WTC11 (cell line): ENCODE data around the gene CCDC83. TPM values are rescaled to one million over a fixed set of nuclear protein-coding genes. Genes with fewer than 3 reads are reported as not detected.

Experiments
- ATAC-seq: fragments of 200-7000 bp; cut with Tn5 transposase; 2 replicates; pipeline ENCODE4 v1.10.0; 2021; ENCODE audit warnings: mild to moderate bottlenecking, moderate library complexity
- CTCF ChIA-PET: fragments of 300-600 bp; sonication (Branson Sonifier 250); formaldehyde crosslinking; loops from one replicate; lab custom pipeline; 2021; ENCODE audit warnings: antibody characterized with exemption; lab: Charles Lee
- POLR2A ChIA-PET: fragments of 350-600 bp; sonication (Branson Sonifier 250); formaldehyde crosslinking; loops from one replicate; lab custom pipeline; 2021; ENCODE audit warnings: antibody characterized with exemption; lab: Charles Lee
- DNase-seq: peaks from one replicate; pipeline ENCODE4 v3.0.0; 2021; ENCODE audit warnings: low spot score
- H3K27ac Mint-ChIP-seq: 2 replicates; pipeline ENCODE4 v1.8.0; 2021; ENCODE audit warnings: mixed read lengths
- H3K27me3 Mint-ChIP-seq: 2 replicates; pipeline ENCODE4 v1.8.0; 2021; ENCODE audit warnings: low read depth, mild to moderate bottlenecking, moderate library complexity, mixed read lengths
- H3K36me3 Mint-ChIP-seq: 2 replicates; pipeline ENCODE4 v1.8.0; 2021; ENCODE audit warnings: mixed read lengths
- H3K4me1 Mint-ChIP-seq: 2 replicates; pipeline ENCODE4 v1.8.0; 2022; ENCODE audit warnings: mixed read lengths
- H3K4me3 Mint-ChIP-seq: 2 replicates; pipeline ENCODE4 v1.8.0; 2021; ENCODE audit warnings: mild to moderate bottlenecking, moderate library complexity, mixed read lengths
- H3K9me3 Mint-ChIP-seq: 2 replicates; pipeline ENCODE4 v1.8.0; 2021; ENCODE audit warnings: mixed read lengths
- AFF4 ChIP-seq: sonication (generic); formaldehyde crosslinking; IDR thresholded peaks from 2 replicates; pipeline ENCODE4 v1.8.1; 2023; ENCODE audit warnings: mild to moderate bottlenecking, missing genetic modification reagents, borderline replicate concordance
- CBFB ChIP-seq: sonication (generic); formaldehyde crosslinking; IDR thresholded peaks from 2 replicates; pipeline ENCODE4 v1.8.1; 2022; ENCODE audit warnings: mild to moderate bottlenecking, low read depth, missing genetic modification reagents
- E2F4 ChIP-seq: sonication (generic); formaldehyde crosslinking; IDR thresholded peaks from 2 replicates; pipeline ENCODE4 v1.8.1; 2022; ENCODE audit warnings: low read depth, mild to moderate bottlenecking, moderate library complexity, missing genetic modification reagents, borderline replicate concordance
- E2F5 ChIP-seq: sonication (generic); formaldehyde crosslinking; IDR thresholded peaks from 2 replicates; pipeline ENCODE4 v1.8.1; 2022; ENCODE audit warnings: mild to moderate bottlenecking, moderate library complexity, missing genetic modification reagents
- ELF4 ChIP-seq: sonication (generic); formaldehyde crosslinking; IDR thresholded peaks from 2 replicates; pipeline ENCODE4 v1.8.1; 2022; ENCODE audit warnings: low read depth, mild to moderate bottlenecking, moderate library complexity, missing genetic modification reagents
- FOXP1 ChIP-seq: sonication (generic); formaldehyde crosslinking; IDR thresholded peaks from 2 replicates; pipeline ENCODE4 v1.8.0; 2022; ENCODE audit warnings: missing genetic modification reagents, mild to moderate bottlenecking, moderate library complexity, borderline replicate concordance
- GABPB1 ChIP-seq: sonication (generic); formaldehyde crosslinking; IDR thresholded peaks from 2 replicates; pipeline ENCODE4 v1.8.1; 2023; ENCODE audit warnings: mild to moderate bottlenecking, missing genetic modification reagents
- JAZF1 ChIP-seq: fragments of 250-450 bp; sonication (Bioruptor Pico); IDR thresholded peaks from 2 replicates; pipeline ENCODE4 v1.9.0; 2021; ENCODE audit warnings: moderate library complexity, mild to moderate bottlenecking, inconsistent platforms
- JUN ChIP-seq: sonication (generic); formaldehyde crosslinking; IDR thresholded peaks from 2 replicates; pipeline ENCODE4 v1.8.0; 2023; ENCODE audit warnings: mild to moderate bottlenecking, missing genetic modification reagents
- RELA ChIP-seq: sonication (generic); formaldehyde crosslinking; IDR thresholded peaks from 2 replicates; pipeline ENCODE4 v1.8.1; 2022; ENCODE audit warnings: missing genetic modification reagents, mild to moderate bottlenecking, borderline replicate concordance
- RORB ChIP-seq: fragments of 250-450 bp; sonication (Bioruptor Pico); IDR thresholded peaks from 2 replicates; pipeline ENCODE4 v1.9.0; 2021; ENCODE audit warnings: mild to moderate bottlenecking
- SMAD4 ChIP-seq: sonication (generic); formaldehyde crosslinking; IDR thresholded peaks from 2 replicates; pipeline ENCODE4 v1.8.0; 2022; ENCODE audit warnings: mild to moderate bottlenecking, missing genetic modification reagents
- TCF7 ChIP-seq: sonication (generic); formaldehyde crosslinking; IDR thresholded peaks from 2 replicates; pipeline ENCODE4 v1.8.0; 2022; ENCODE audit warnings: mild to moderate bottlenecking, low read depth, missing genetic modification reagents, moderate library complexity
- ZNF121 ChIP-seq: sonication (generic); formaldehyde crosslinking; IDR thresholded peaks from 2 replicates; pipeline ENCODE4 v1.8.0; 2023; ENCODE audit warnings: missing genetic modification reagents
- ZNF425 ChIP-seq: fragments of 250-450 bp; sonication (Bioruptor Pico); conservative IDR thresholded peaks from 2 replicates; pipeline ENCODE4 v1.9.0; 2021; ENCODE audit warnings: mild to moderate bottlenecking
- total RNA-seq: library from RNA; stranded (reverse); gene quantifications from 3 replicates; pipeline ENCODE4 v1.2.3, GENCODE V29; 2021
- TF ChIP-seq, protein P1 (sequence below): sonication (generic); formaldehyde crosslinking; IDR thresholded peaks from 2 replicates; pipeline ENCODE4 v1.8.0; 2022; ENCODE audit warnings: mild to moderate bottlenecking, missing genetic modification reagents
- TF ChIP-seq, protein P2 (sequence below): sonication (generic); formaldehyde crosslinking; IDR thresholded peaks from 2 replicates; pipeline ENCODE4 v1.8.1; 2023; ENCODE audit warnings: mild to moderate bottlenecking, missing genetic modification reagents, moderate library complexity
- TF ChIP-seq, protein P3 (sequence below): fragments of 250-450 bp; sonication (Bioruptor Pico); IDR thresholded peaks from 2 replicates; pipeline ENCODE4 v1.8.0; 2021; ENCODE audit warnings: mild to moderate bottlenecking
- TF ChIP-seq, protein P4 (sequence below): sonication (generic); formaldehyde crosslinking; IDR thresholded peaks from 2 replicates; pipeline ENCODE4 v1.8.1; 2022; ENCODE audit warnings: mild to moderate bottlenecking, missing genetic modification reagents, moderate library complexity, borderline replicate concordance
- TF ChIP-seq, protein P5 (sequence below): sonication (generic); formaldehyde crosslinking; IDR thresholded peaks from 2 replicates; pipeline ENCODE4 v1.8.1; 2023; ENCODE audit warnings: mild to moderate bottlenecking, moderate library complexity, missing genetic modification reagents

CCDC83 gene
- total RNA-seq, 1 experiment from 2014 or later = not detected

GRCh38 chr11:85806016-85806415, 49.2 kb upstream of the CCDC83 start:
- CTCF ChIA-PET = interaction anchor here (0.9 kb wide), 1 partner anchor 49 kb away, joined by 3 read pairs; the partner anchor contains the start of gene CCDC83
- H3K27ac Mint-ChIP-seq = no peak overlapping the region
- no peaks in the 10 kb centered on the region for H3K9me3 Mint-ChIP-seq
- H3K4me3 Mint-ChIP-seq = no peak overlapping the region
- no peak for DNase-seq
- H3K4me1 Mint-ChIP-seq = peaks cover 16% of the 10 kb centered on the region
- H3K36me3 Mint-ChIP-seq = no peaks in the 10 kb centered on the region
- no peak for ATAC-seq
- TF ChIP-seq E2F4 (CRISPR knock-in tag) (no peak), E2F5 (CRISPR knock-in tag) (no peak), CBFB (CRISPR knock-in tag) (no peak), SMAD4 (CRISPR knock-in tag) (no peak), GABPB1 (CRISPR knock-in tag) (no peak), JUN (CRISPR knock-in tag) (no peak)
- TF ChIP-seq, protein P1, sequence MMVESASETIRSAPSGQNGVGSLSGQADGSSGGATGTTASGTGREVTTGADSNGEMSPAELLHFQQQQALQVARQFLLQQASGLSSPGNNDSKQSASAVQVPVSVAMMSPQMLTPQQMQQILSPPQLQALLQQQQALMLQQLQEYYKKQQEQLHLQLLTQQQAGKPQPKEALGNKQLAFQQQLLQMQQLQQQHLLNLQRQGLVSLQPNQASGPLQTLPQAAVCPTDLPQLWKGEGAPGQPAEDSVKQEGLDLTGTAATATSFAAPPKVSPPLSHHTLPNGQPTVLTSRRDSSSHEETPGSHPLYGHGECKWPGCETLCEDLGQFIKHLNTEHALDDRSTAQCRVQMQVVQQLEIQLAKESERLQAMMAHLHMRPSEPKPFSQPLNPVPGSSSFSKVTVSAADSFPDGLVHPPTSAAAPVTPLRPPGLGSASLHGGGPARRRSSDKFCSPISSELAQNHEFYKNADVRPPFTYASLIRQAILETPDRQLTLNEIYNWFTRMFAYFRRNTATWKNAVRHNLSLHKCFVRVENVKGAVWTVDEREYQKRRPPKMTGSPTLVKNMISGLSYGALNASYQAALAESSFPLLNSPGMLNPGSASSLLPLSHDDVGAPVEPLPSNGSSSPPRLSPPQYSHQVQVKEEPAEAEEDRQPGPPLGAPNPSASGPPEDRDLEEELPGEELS (CRISPR knock-in tag) = no peak
- TF ChIP-seq, protein P2, sequence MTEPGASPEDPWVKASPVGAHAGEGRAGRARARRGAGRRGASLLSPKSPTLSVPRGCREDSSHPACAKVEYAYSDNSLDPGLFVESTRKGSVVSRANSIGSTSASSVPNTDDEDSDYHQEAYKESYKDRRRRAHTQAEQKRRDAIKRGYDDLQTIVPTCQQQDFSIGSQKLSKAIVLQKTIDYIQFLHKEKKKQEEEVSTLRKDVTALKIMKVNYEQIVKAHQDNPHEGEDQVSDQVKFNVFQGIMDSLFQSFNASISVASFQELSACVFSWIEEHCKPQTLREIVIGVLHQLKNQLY = no peak
- TF ChIP-seq, protein P3, sequence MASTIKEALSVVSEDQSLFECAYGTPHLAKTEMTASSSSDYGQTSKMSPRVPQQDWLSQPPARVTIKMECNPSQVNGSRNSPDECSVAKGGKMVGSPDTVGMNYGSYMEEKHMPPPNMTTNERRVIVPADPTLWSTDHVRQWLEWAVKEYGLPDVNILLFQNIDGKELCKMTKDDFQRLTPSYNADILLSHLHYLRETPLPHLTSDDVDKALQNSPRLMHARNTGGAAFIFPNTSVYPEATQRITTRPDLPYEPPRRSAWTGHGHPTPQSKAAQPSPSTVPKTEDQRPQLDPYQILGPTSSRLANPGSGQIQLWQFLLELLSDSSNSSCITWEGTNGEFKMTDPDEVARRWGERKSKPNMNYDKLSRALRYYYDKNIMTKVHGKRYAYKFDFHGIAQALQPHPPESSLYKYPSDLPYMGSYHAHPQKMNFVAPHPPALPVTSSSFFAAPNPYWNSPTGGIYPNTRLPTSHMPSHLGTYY (CRISPR knock-in tag) = no peak
- TF ChIP-seq, protein P4, sequence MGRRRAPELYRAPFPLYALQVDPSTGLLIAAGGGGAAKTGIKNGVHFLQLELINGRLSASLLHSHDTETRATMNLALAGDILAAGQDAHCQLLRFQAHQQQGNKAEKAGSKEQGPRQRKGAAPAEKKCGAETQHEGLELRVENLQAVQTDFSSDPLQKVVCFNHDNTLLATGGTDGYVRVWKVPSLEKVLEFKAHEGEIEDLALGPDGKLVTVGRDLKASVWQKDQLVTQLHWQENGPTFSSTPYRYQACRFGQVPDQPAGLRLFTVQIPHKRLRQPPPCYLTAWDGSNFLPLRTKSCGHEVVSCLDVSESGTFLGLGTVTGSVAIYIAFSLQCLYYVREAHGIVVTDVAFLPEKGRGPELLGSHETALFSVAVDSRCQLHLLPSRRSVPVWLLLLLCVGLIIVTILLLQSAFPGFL (CRISPR knock-in tag) = no peak
- POLR2A ChIA-PET = no interaction called here
- peaks cover 22% of the 10 kb centered on the region for H3K27me3 Mint-ChIP-seq

DNA sequence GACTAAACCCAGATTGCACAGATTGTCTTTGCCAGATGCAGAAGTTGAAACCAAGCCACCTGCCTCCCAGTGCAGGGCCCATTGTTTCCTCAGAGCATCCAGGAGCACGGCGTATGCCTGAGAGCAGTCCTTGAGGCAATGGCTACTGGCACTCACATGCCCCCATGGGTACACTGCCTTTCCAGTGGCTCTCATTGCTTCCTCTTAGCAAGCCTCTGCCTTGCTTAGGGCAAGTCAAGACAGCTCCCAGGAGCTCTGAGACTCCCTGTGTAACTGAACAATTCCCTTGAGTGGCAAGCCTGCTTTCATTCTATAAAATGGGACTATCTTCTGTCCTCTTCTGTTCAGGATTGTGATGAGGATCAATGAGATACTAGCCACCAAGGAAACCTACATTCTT, 48.3 kb upstream of the CCDC83 start:
- Mint-ChIP-seq H3K27me3 (peaks cover 29% of the 10 kb centered on the region), H3K4me1 (peaks cover 21% of the 10 kb centered on the region), H3K4me3 (no peak overlapping the region), H3K9me3 (no peaks in the 10 kb centered on the region), H3K27ac (no peak overlapping the region), H3K36me3 (no peaks in the 10 kb centered on the region)
- DNase-seq (no peak), ATAC-seq (no peak)
- TF ChIP-seq AFF4 (CRISPR knock-in tag) (no peak), RORB (CRISPR knock-in tag) (no peak), ZNF425 (CRISPR knock-in tag) (no peak), ELF4 (CRISPR knock-in tag) (no peak), FOXP1 (CRISPR knock-in tag) (no peak), TCF7 (CRISPR knock-in tag) (no peak), JAZF1 (CRISPR knock-in tag) (no peak), RELA (no peak), ZNF121 (CRISPR knock-in tag) (no peak)
- TF ChIP-seq, protein P5, sequence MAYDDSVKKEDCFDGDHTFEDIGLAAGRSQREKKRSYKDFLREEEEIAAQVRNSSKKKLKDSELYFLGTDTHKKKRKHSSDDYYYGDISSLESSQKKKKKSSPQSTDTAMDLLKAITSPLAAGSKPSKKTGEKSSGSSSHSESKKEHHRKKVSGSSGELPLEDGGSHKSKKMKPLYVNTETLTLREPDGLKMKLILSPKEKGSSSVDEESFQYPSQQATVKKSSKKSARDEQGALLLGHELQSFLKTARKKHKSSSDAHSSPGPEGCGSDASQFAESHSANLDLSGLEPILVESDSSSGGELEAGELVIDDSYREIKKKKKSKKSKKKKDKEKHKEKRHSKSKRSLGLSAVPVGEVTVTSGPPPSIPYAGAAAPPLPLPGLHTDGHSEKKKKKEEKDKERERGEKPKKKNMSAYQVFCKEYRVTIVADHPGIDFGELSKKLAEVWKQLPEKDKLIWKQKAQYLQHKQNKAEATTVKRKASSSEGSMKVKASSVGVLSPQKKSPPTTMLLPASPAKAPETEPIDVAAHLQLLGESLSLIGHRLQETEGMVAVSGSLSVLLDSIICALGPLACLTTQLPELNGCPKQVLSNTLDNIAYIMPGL (CRISPR knock-in tag) = no peak
- CTCF ChIA-PET = no interaction called here
- POLR2A ChIA-PET = no interaction called here
